PC-9 (cell line): ENCODE results near the gene AFAP1. TPM values are rescaled to one million over a fixed set of nuclear protein-coding genes. Genes with fewer than 3 reads are reported as not detected.

Experiments used
- BruUV-seq: library from RNA; stranded (reverse); fragments of 400-500 nt; replicated peaks from 2 replicates; lab custom pipeline; 2021; lab: Mats Ljungman, UMichigan
- CTCF ChIA-PET: fragments of 300-600 bp; sonication (Branson Sonifier 250); formaldehyde crosslinking; loops from one replicate; lab custom pipeline; 2022; ENCODE audit warnings: antibody characterized with exemption; lab: Charles Lee
- POLR2A ChIA-PET: fragments of 300-600 bp; sonication (Branson Sonifier 250); formaldehyde crosslinking; loops from one replicate; lab custom pipeline; 2022; ENCODE audit warnings: antibody characterized with exemption; ENCODE audit not compliant: unreplicated experiment; lab: Charles Lee
- DNase-seq, 2 experiments: peaks; one replicate each; pipeline versions ENCODE4 v3.0.0 to v3.0.0-alpha.2; 2015 to 2022; ENCODE audit warnings: mixed read lengths in 1 of 2
- H2AFZ ChIP-seq: fragments of 200-600 bp; sonication (generic); 2 replicates; pipeline ENCODE4 v1.8.1; 2017; ENCODE audit warnings: antibody characterized with exemption
- H3F3A ChIP-seq: fragments of 200-600 bp; sonication (generic); 2 replicates; pipeline ENCODE4 v1.8.1; 2017; ENCODE audit warnings: antibody characterized with exemption, mild to moderate bottlenecking, low read depth; ENCODE audit not compliant: insufficient read depth
- H3K27ac ChIP-seq: fragments of 200-600 bp; sonication (generic); 2 replicates; pipeline ENCODE4 v1.6.1; 2016; ENCODE audit warnings: mixed run types
- H3K27me3 ChIP-seq: fragments of 200-600 bp; sonication (generic); 2 replicates; pipeline ENCODE4 v1.6.1; 2016; ENCODE audit warnings: low read depth, mixed run types; ENCODE audit not compliant: insufficient read depth
- H3K36me3 ChIP-seq: fragments of 200-600 bp; sonication (generic); 2 replicates; pipeline ENCODE4 v1.6.1; 2016; ENCODE audit warnings: low read depth, mixed run types
- H3K4me1 ChIP-seq: fragments of 200-600 bp; sonication (generic); replicated peaks from 2 replicates; pipeline ENCODE4 v1.6.1; 2016; ENCODE audit warnings: mixed run types; ENCODE audit not compliant: insufficient read depth
- H3K4me2 ChIP-seq: fragments of 200-600 bp; sonication (generic); 2 replicates; pipeline ENCODE4 v1.6.1; 2017; ENCODE audit warnings: mixed run types
- H3K4me3 ChIP-seq: fragments of 200-600 bp; sonication (generic); 2 replicates; pipeline ENCODE4 v1.6.1; 2016; ENCODE audit warnings: mixed run types
- H3K79me2 ChIP-seq: fragments of 200-600 bp; sonication (generic); 2 replicates; pipeline ENCODE4 v1.6.1; 2017; ENCODE audit warnings: low read depth, mixed run types
- H3K9me2 ChIP-seq: fragments of 200-600 bp; sonication (generic); 2 replicates; pipeline ENCODE4 v1.8.1; 2017; ENCODE audit warnings: mild to moderate bottlenecking; ENCODE audit not compliant: insufficient read depth
- H3K9me3 ChIP-seq: fragments of 200-600 bp; sonication (generic); 2 replicates; pipeline ENCODE4 v1.8.1; 2016; ENCODE audit warnings: low read depth; ENCODE audit not compliant: insufficient read depth
- H4K20me1 ChIP-seq: fragments of 200-600 bp; sonication (generic); 2 replicates; pipeline ENCODE4 v1.8.1; 2017; ENCODE audit not compliant: insufficient read depth
- EZH2 ChIP-seq: fragments of 200-600 bp; sonication (generic); IDR thresholded peaks from 2 replicates; pipeline ENCODE4 v1.8.0; 2017; ENCODE audit warnings: antibody characterized with exemption, low read depth
- intact Hi-C: fragments of 100-400 bp; cut with micrococcal nuclease; formaldehyde crosslinking; loops from one replicate; pipeline ENCODE4 v1.10.0; 2022; ENCODE audit not compliant: unreplicated experiment
- total RNA-seq: library from RNA; stranded (reverse); gene quantifications from 2 replicates; pipeline ENCODE4 v1.2.3, GENCODE V29; 2021
- TF ChIP-seq, protein P1 (sequence below): fragments of 200-600 bp; sonication (generic); conservative IDR thresholded peaks from 2 replicates; pipeline ENCODE4 v1.6.1; 2017; ENCODE audit warnings: mixed run types, antibody characterized with exemption, mild to moderate bottlenecking, moderate library complexity

Gene AFAP1
- total RNA-seq, 1 experiment from 2014 or later, result 69.6 TPM

GRCh38 chr4:7781993-7782392, 157.7 kb downstream of the AFAP1 start:
- Histone ChIP-seq H3K4me1 (no peaks in the 10 kb centered on the region), H3F3A (peaks cover 52% of the 10 kb centered on the region), H3K36me3 (peaks cover 34% of the 10 kb centered on the region), H3K4me2 (no peak overlapping the region), H3K27me3 (no peaks in the 10 kb centered on the region), H3K9me3 (no peaks in the 10 kb centered on the region), H4K20me1 (peaks cover 27% of the 10 kb centered on the region), H3K4me3 (no peak overlapping the region), H2AFZ (no peak overlapping the region), H3K27ac (no peak overlapping the region), H3K9me2 (no peaks in the 10 kb centered on the region), H3K79me2 (no peaks in the 10 kb centered on the region)
- POLR2A ChIA-PET, result no interaction called here
- BruUV-seq, result no TSS peak
- DNase-seq, result peak in 1 of 2 experiments; percentile 25
- CTCF ChIA-PET, result no interaction called here
- intact Hi-C loops, result no loop called here
- TF ChIP-seq, protein P1, sequence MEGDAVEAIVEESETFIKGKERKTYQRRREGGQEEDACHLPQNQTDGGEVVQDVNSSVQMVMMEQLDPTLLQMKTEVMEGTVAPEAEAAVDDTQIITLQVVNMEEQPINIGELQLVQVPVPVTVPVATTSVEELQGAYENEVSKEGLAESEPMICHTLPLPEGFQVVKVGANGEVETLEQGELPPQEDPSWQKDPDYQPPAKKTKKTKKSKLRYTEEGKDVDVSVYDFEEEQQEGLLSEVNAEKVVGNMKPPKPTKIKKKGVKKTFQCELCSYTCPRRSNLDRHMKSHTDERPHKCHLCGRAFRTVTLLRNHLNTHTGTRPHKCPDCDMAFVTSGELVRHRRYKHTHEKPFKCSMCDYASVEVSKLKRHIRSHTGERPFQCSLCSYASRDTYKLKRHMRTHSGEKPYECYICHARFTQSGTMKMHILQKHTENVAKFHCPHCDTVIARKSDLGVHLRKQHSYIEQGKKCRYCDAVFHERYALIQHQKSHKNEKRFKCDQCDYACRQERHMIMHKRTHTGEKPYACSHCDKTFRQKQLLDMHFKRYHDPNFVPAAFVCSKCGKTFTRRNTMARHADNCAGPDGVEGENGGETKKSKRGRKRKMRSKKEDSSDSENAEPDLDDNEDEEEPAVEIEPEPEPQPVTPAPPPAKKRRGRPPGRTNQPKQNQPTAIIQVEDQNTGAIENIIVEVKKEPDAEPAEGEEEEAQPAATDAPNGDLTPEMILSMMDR, result no peak
- no peak for TF ChIP-seq EZH2

GRCh38 chr4:7781366-7781765, 158.3 kb downstream of the AFAP1 start:
- no TSS peak for BruUV-seq
- CTCF ChIA-PET, result no interaction called here
- POLR2A ChIA-PET, result no interaction called here
- Histone ChIP-seq H2AFZ (no peak overlapping the region), H3K36me3 (peaks cover 39% of the 10 kb centered on the region), H3K27ac (no peak overlapping the region), H3F3A (peaks cover 55% of the 10 kb centered on the region), H3K9me3 (no peaks in the 10 kb centered on the region), H3K9me2 (no peaks in the 10 kb centered on the region), H3K79me2 (no peaks in the 10 kb centered on the region), H3K4me2 (no peak overlapping the region), H4K20me1 (peaks cover 31% of the 10 kb centered on the region), H3K4me3 (no peak overlapping the region), H3K27me3 (no peaks in the 10 kb centered on the region), H3K4me1 (no peaks in the 10 kb centered on the region)
- TF ChIP-seq EZH2, result no peak
- TF ChIP-seq, protein P1, result no peak
- intact Hi-C loops, result no loop called here
- DNase-seq, result no peak

DNA sequence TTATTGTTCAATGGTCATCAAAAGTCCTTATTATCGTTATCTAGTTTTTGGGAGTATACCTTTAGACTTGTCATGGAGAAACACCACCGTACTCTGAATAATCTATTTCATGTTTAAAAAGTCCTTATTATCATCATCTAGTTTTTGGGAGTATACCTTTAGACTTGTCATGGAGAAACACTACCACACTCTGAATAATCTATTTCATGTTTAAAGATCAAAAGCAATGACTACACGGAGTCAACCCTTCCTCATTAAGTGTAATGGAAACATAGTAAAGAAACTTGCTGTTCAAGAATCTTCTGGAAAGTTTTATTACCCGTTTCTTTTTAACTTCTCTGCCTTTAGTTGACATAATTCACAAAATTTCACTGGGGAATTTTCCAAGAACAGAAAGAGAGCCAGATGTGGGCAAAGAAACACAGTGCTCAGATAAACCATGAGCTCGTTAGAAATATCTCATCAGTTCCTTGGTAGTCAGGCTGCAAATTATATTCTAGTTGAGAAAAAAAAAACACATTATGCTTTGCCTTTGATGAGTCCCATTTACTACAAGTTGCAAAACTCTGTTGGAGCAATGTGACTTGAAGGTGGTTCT, 158.8 kb downstream of the AFAP1 start:
- H3K36me3 ChIP-seq, result peaks cover 44% of the 10 kb centered on the region
- no peak overlapping the region for H3K27ac ChIP-seq
- ChIA-PET POLR2A (no interaction called here), CTCF (no interaction called here)
- no peak overlapping the region for H2AFZ ChIP-seq
- H3F3A ChIP-seq, result peaks cover 60% of the 10 kb centered on the region
- no peaks in the 10 kb centered on the region for H3K4me1 ChIP-seq
- BruUV-seq, result no TSS peak
- intact Hi-C loops, result no loop called here
- H3K4me2 ChIP-seq, result no peak overlapping the region
- H3K79me2 ChIP-seq, result no peaks in the 10 kb centered on the region
- TF ChIP-seq, protein P1, result no peak
- TF ChIP-seq EZH2, result no peak
- H3K9me2 ChIP-seq, result no peaks in the 10 kb centered on the region
- H4K20me1 ChIP-seq, result peaks cover 36% of the 10 kb centered on the region
- H3K27me3 ChIP-seq, result no peaks in the 10 kb centered on the region
- no peak overlapping the region for H3K4me3 ChIP-seq
- peak in 1 of 2 experiments; percentile 33 for DNase-seq
- H3K9me3 ChIP-seq, result no peaks in the 10 kb centered on the region
